Activated T-cell treated with anti-CD3 and anti-CD28 coated beads for 1 hour (primary cell): ENCODE results near the gene C2CD4D.
"Not testable (repeated sequence)": the region's sequence is repeated elsewhere in the genome, so short reads cannot be mapped to it uniquely, and the experiment has no call there.

Experiments
- DNase-seq: peaks from one replicate; pipeline ENCODE4 v3.0.0-alpha.2; 2020; ENCODE audit warnings: low read depth

Gene C2CD4D

GRCh38 chr1:151839457-151840403 lies at the start of gene C2CD4D:
Gene C2CD4D (minus strand): TSS chr1:151839820. CDS start chr1:151838989, 831 bp downstream.
- DNase-seq: peak; percentile 48

GRCh38 chr1:151888972-151889570 lies 49.5 kb upstream of the C2CD4D start:
- DNase-seq: no peak

- DNase-seq: no peak
Observed at GRCh38 chr1:151887028-151887427, 47.4 kb upstream of the C2CD4D start.

- DNase-seq: no peak
Observed at GRCh38 chr1:151885479-151885878, 45.9 kb upstream of the C2CD4D start.

GRCh38 chr1:151884879-151885278 lies 45.3 kb upstream of the C2CD4D start:
- DNase-seq: not testable (repeated sequence)

GRCh38 chr1:151884445-151884844 lies 44.8 kb upstream of the C2CD4D start:
- not testable (repeated sequence) for DNase-seq

GRCh38 chr1:151883898-151884297 lies 44.3 kb upstream of the C2CD4D start:
- DNase-seq: not testable (repeated sequence)

GRCh38 chr1:151882918-151883317 lies 43.3 kb upstream of the C2CD4D start:
- not testable (repeated sequence) for DNase-seq

GRCh38 chr1:151882466-151882865 lies 42.8 kb upstream of the C2CD4D start:
- DNase-seq: no peak

GRCh38 chr1:151881479-151881878 lies 41.9 kb upstream of the C2CD4D start:
- no peak for DNase-seq

- no peak for DNase-seq
Observed at GRCh38 chr1:151875419-151876097, 35.9 kb upstream of the C2CD4D start.

- not testable (repeated sequence) for DNase-seq
Observed at GRCh38 chr1:151872776-151873175, 33.2 kb upstream of the C2CD4D start.

- no peak for DNase-seq
Observed at GRCh38 chr1:151871284-151872030, 31.8 kb upstream of the C2CD4D start.

- no peak for DNase-seq
Observed at GRCh38 chr1:151868486-151868885, 28.9 kb upstream of the C2CD4D start.

- DNase-seq: no peak
Observed at GRCh38 chr1:151867765-151868411, 28.3 kb upstream of the C2CD4D start.

- no peak for DNase-seq
Observed at GRCh38 chr1:151867321-151867720, 27.7 kb upstream of the C2CD4D start.

- DNase-seq: no peak
Observed at GRCh38 chr1:151864411-151864810, 24.8 kb upstream of the C2CD4D start.

- DNase-seq: no peak
Observed at GRCh38 chr1:151862604-151863003, 23.0 kb upstream of the C2CD4D start.

- no peak for DNase-seq
Observed at GRCh38 chr1:151860504-151861187, 21.0 kb upstream of the C2CD4D start.

GRCh38 chr1:151859891-151860293 lies 20.3 kb upstream of the C2CD4D start:
- DNase-seq: no peak
